Measurements from ENCODE around the gene PTPRS. TPM values are rescaled to one million over a fixed set of nuclear protein-coding genes. Genes with fewer than 3 reads are reported as not detected.

Gene PTPRS
- polyA plus RNA-seq, 3 donors, result 0.03 TPM; not detected in 2

DNA sequence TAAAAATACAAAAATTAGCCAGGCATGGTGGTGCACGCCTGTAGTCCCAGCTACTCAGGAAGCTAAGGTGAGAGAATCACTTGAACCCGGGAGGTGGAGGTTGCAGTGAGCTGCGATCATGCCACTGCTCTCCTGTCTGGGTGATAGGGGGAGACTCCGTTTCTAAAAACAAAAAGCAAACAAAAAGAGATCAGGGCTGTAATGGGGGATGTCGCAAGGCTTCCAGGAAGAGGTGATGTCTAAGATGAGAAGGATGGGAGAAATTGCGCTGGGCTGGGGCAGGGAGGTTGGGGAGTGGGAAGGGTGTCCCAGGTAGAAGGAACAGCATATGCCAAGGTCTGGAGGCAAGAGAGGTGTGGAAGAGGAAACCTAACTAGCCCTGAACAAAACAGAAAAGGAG, 36.1 kb downstream of the PTPRS start:
- no peaks in the 10 kb centered on the region for H3K4me1 ChIP-seq (ENCODE audit: control insufficient read depth in 1 of 2, insufficient read depth in 2 of 2, low read length in 2 of 2)
- TF ChIP-seq, protein P1, sequence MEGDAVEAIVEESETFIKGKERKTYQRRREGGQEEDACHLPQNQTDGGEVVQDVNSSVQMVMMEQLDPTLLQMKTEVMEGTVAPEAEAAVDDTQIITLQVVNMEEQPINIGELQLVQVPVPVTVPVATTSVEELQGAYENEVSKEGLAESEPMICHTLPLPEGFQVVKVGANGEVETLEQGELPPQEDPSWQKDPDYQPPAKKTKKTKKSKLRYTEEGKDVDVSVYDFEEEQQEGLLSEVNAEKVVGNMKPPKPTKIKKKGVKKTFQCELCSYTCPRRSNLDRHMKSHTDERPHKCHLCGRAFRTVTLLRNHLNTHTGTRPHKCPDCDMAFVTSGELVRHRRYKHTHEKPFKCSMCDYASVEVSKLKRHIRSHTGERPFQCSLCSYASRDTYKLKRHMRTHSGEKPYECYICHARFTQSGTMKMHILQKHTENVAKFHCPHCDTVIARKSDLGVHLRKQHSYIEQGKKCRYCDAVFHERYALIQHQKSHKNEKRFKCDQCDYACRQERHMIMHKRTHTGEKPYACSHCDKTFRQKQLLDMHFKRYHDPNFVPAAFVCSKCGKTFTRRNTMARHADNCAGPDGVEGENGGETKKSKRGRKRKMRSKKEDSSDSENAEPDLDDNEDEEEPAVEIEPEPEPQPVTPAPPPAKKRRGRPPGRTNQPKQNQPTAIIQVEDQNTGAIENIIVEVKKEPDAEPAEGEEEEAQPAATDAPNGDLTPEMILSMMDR (IDR thresholded peaks at IDR 0.05), result no peak
- intact Hi-C loops (cut with micrococcal nuclease), result no loop called here
- 100% methylated on average over 2 of the region's 6 CpGs for WGBS (ENCODE audit: insufficient coverage)
- no peaks in the 10 kb centered on the region for H3K27me3 ChIP-seq (ENCODE audit: control insufficient read depth in 2 of 2, insufficient read depth in 2 of 2, low read length in 2 of 2)
- no peaks in the 10 kb centered on the region for H3K36me3 Mint-ChIP-seq
- no peak for DNase-seq
- peaks cover 0 to 2% (median 0%) of the 10 kb centered on the region in 7 donors for H3K9me3 Mint-ChIP-seq
- H3K9me3 ChIP-seq (replicated peaks in 1 of 2; ENCODE audit: control insufficient read depth in 1 of 2, insufficient read depth in 1 of 2, low read length in 2 of 2), result no peaks in the 10 kb centered on the region
- H3K4me2 ChIP-seq (replicated peaks; ENCODE audit: extremely low read depth, low read length, poor library complexity, severe bottlenecking), result no peak overlapping the region
- no peak overlapping the region for H3K4me3 Mint-ChIP-seq
- H3K79me2 ChIP-seq (ENCODE audit: insufficient read depth, low read length), result no peaks in the 10 kb centered on the region
- H3K36me3 ChIP-seq (replicated peaks in 1 of 2; ENCODE audit: control insufficient read depth in 1 of 2, insufficient read depth in 2 of 2, low read length in 2 of 2), result no peaks in the 10 kb centered on the region
- H3K4me3 ChIP-seq (replicated peaks in 1 of 3; ENCODE audit: low read depth in 2 of 3, low read length in 3 of 3), result no peak overlapping the region
- H3K27me3 Mint-ChIP-seq (ENCODE audit: low read depth in 3 of 3), result peaks cover 3 to 5% (median 4%) of the 10 kb centered on the region in 3 donors
- H4K20me1 ChIP-seq (ENCODE audit: insufficient read depth, low read length), result no peaks in the 10 kb centered on the region
- no peaks in the 10 kb centered on the region for H3K4me1 Mint-ChIP-seq
- no peak overlapping the region for H2AFZ ChIP-seq (ENCODE audit: insufficient read depth, low read depth, low read length, poor library complexity, severe bottlenecking)
- H3K27ac ChIP-seq (ENCODE audit: low read depth in 1 of 2, low read length in 2 of 2), result no peak overlapping the region
- no peak overlapping the region for H3K9ac ChIP-seq (ENCODE audit: insufficient read depth, low read length, poor library complexity, severe bottlenecking)
- H3K27ac Mint-ChIP-seq, result peak overlapping the region in 1 of 7 donors; percentile 8

DNA sequence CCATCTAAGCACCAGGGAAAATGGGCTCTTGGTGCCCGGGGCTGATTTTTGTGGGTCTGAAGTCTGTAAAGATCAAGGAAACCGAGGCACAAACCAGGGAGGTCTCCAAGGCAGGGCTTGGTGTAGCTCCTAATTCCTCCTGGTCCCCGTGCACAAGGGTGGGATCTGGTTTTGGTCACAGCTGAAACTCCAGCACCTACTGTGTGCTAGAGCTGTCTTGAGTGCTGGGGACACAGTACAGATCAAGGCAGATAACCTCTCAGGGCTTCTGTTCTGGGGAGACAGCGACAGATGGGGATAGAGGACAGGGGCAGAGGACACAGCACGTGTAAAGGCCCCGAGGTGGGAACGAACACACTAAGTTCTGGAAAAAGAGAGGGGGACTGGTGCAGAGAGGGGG, 37.4 kb downstream of the PTPRS start:
- H3K9me3 Mint-ChIP-seq, result peaks cover 0 to 6% (median 2%) of the 10 kb centered on the region in 7 donors
- Histone ChIP-seq H3K4me3 (replicated peaks in 1 of 3; ENCODE audit: low read depth in 2 of 3, low read length in 3 of 3) (no peak overlapping the region), H3K36me3 (replicated peaks in 1 of 2; ENCODE audit: control insufficient read depth in 1 of 2, insufficient read depth in 2 of 2, low read length in 2 of 2) (no peaks in the 10 kb centered on the region), H3K9ac (ENCODE audit: insufficient read depth, low read length, poor library complexity, severe bottlenecking) (no peak overlapping the region), H4K20me1 (ENCODE audit: insufficient read depth, low read length) (no peaks in the 10 kb centered on the region), H3K4me1 (ENCODE audit: control insufficient read depth in 1 of 2, insufficient read depth in 2 of 2, low read length in 2 of 2) (no peaks in the 10 kb centered on the region), H3K27ac (ENCODE audit: low read depth in 1 of 2, low read length in 2 of 2) (no peak overlapping the region), H3K4me2 (replicated peaks; ENCODE audit: extremely low read depth, low read length, poor library complexity, severe bottlenecking) (no peak overlapping the region), H3K27me3 (ENCODE audit: control insufficient read depth in 2 of 2, insufficient read depth in 2 of 2, low read length in 2 of 2) (no peaks in the 10 kb centered on the region), H3K9me3 (replicated peaks in 1 of 2; ENCODE audit: control insufficient read depth in 1 of 2, insufficient read depth in 1 of 2, low read length in 2 of 2) (no peaks in the 10 kb centered on the region), H3K79me2 (ENCODE audit: insufficient read depth, low read length) (no peaks in the 10 kb centered on the region), H2AFZ (ENCODE audit: insufficient read depth, low read depth, low read length, poor library complexity, severe bottlenecking) (no peak overlapping the region)
- peaks cover 0 to 9% (median 3%) of the 10 kb centered on the region in 3 donors for H3K27me3 Mint-ChIP-seq (ENCODE audit: low read depth in 3 of 3)
- no peak for DNase-seq
- TF ChIP-seq, protein P1 (IDR thresholded peaks at IDR 0.05), result no peak
- no peaks in the 10 kb centered on the region for H3K36me3 Mint-ChIP-seq
- no peaks in the 10 kb centered on the region for H3K4me1 Mint-ChIP-seq
- H3K4me3 Mint-ChIP-seq, result no peak overlapping the region
- 94% methylated on average over 6 of the region's 7 CpGs for WGBS (ENCODE audit: insufficient coverage)
- peak overlapping the region in 1 of 7 donors; percentile 5 for H3K27ac Mint-ChIP-seq
- intact Hi-C loops (cut with micrococcal nuclease), result no loop called here
